GM06990 (cell line): Measurements from ENCODE around the gene SLC26A8.

Experiments
- DNase-seq: peaks from one replicate; pipeline ENCODE4 v3.0.0-alpha.2; 2011; ENCODE audit not compliant: insufficient read length; ENCODE audit errors: extremely low read depth
- H3K27me3 ChIP-seq: replicated peaks from 2 replicates; pipeline ENCODE4 v1.6.0; 2011; ENCODE audit warnings: low read length; ENCODE audit not compliant: control insufficient read depth, insufficient read depth
- H3K36me3 ChIP-seq: 2 replicates; pipeline ENCODE4 v1.5.1; 2011; ENCODE audit warnings: low read length; ENCODE audit not compliant: control insufficient read depth, insufficient read depth
- H3K4me3 ChIP-seq: replicated peaks from 2 replicates; pipeline ENCODE4 v1.5.1; 2011; ENCODE audit warnings: low read depth, mild to moderate bottlenecking, control low read depth, low read length
- TF ChIP-seq, protein P1 (sequence below): IDR thresholded peaks from 2 replicates; pipeline ENCODE4 v1.5.1; 2011; ENCODE audit warnings: low read length, control low read depth, mild to moderate bottlenecking, inconsistent platforms; ENCODE audit not compliant: insufficient read depth, poor library complexity, severe bottlenecking

The SLC26A8 gene

DNA sequence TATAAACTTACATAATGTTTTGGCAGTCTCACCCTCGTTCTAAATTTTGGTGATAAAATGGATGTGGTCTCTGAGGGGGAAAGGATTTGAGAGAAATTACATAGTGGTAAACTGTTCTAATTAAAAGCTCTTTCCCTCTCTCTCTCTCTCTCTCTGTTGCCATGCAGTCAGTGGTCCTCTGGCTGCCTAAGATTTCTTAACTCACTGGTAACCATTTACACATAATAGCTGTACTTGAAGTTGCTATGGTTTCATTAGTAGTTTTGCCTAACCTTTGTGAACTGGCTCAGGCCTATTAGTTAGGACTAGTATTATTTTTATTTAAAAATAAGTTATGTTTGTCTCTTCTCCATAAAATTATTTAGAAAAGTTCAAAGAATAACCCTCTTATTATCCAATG is 45.1 kb upstream of the SLC26A8 start:
- no peaks in the 10 kb centered on the region for H3K36me3 ChIP-seq
- no peaks in the 10 kb centered on the region for H3K27me3 ChIP-seq
- TF ChIP-seq, protein P1, sequence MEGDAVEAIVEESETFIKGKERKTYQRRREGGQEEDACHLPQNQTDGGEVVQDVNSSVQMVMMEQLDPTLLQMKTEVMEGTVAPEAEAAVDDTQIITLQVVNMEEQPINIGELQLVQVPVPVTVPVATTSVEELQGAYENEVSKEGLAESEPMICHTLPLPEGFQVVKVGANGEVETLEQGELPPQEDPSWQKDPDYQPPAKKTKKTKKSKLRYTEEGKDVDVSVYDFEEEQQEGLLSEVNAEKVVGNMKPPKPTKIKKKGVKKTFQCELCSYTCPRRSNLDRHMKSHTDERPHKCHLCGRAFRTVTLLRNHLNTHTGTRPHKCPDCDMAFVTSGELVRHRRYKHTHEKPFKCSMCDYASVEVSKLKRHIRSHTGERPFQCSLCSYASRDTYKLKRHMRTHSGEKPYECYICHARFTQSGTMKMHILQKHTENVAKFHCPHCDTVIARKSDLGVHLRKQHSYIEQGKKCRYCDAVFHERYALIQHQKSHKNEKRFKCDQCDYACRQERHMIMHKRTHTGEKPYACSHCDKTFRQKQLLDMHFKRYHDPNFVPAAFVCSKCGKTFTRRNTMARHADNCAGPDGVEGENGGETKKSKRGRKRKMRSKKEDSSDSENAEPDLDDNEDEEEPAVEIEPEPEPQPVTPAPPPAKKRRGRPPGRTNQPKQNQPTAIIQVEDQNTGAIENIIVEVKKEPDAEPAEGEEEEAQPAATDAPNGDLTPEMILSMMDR, result no peak
- no peak overlapping the region for H3K4me3 ChIP-seq
- no peak for DNase-seq

DNA sequence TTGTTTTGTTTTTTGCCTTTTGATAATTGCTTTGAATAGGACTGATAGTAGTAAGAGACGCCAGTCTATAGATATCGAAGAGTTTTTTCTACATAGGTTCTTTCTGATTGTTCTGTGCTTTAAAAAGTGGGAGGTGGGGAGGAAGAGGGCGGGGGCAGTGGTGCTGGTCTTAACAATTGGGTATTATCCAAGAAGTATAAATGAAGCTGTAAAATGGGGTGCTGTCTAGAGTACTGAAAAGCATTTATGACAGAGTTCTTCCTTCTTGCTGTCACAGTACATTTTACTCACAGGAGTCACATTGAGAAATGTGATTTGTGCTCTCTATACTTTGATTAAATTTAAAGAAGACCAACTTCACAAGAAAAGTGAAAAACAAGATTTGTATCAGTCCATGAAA is 44.1 kb upstream of the SLC26A8 start:
- no peak overlapping the region for H3K4me3 ChIP-seq
- H3K36me3 ChIP-seq, result no peaks in the 10 kb centered on the region
- H3K27me3 ChIP-seq, result no peaks in the 10 kb centered on the region
- TF ChIP-seq, protein P1, result no peak
- no peak for DNase-seq

DNA sequence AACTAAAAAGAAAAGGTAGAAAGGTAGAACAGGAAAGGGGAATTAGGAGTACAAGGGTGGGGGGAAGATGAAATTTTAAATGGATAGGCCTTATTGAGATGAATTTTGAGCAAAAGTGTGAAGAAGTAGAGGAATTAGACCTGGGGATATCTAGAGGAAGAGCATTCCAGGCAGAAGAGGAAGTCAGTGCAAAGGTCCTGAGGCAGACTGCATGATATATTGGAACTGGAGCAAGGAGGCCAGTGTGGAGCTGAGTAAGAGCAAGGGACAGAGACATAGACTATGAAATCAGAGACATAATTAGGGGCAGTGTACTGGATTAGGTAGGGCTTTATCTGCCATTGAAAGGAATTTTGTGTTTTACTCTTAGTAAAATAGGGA is 43.6 kb upstream of the SLC26A8 start:
- no peak overlapping the region for H3K4me3 ChIP-seq
- no peaks in the 10 kb centered on the region for H3K36me3 ChIP-seq
- H3K27me3 ChIP-seq, result no peaks in the 10 kb centered on the region
- no peak for DNase-seq
- TF ChIP-seq, protein P1, result no peak

DNA sequence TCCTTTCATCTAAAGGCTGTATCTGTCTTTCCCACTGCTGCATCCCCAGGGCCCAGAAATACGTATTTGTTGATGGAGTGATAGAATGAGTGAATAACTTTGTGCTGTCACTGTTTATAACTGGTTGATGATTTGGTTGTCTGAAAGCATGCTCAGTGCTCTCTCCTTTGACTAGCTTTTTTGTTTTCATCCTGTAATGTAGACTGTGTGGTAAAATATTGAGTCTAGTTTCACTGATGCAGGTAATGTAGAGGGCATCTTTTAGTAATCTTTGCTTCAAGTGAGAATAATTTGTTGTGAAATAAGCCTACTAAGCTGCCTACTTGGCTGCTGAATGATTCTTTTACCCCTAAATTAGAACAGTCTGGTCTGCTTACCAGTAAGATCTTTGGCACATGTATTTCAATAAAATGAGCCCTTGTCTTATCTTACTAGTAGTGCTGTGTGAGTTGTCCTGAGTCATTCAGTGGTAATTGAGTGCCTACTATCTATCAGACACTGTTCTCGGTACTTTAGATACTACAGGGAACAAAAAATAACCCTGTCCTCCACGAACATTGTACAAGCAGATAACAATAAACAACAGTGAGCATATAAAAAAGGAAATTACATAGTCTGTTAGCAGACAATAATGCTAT is 43.1 kb upstream of the SLC26A8 start:
- H3K36me3 ChIP-seq, result no peaks in the 10 kb centered on the region
- DNase-seq, result no peak
- TF ChIP-seq, protein P1, result no peak
- no peak overlapping the region for H3K4me3 ChIP-seq
- no peaks in the 10 kb centered on the region for H3K27me3 ChIP-seq

DNA sequence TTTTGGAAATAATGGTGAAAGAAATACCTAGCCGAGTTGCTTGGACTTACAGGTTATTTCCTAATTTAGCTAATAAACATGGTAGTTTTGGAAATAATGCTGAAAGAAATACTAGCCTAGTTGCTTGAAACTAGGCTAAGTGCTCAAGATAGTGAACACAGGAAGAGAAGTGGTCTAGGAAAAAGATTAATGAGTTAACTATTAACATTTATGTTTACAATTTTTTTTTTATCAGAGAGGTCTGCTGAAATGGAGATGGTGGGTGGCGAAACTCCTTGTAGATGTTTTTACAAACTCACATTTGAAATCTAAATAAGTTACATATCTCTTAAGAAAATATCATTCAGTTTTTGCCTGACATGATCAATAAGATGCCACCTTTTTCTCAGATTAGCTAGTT is 42.4 kb upstream of the SLC26A8 start:
- Histone ChIP-seq H3K27me3 (no peaks in the 10 kb centered on the region), H3K36me3 (no peaks in the 10 kb centered on the region), H3K4me3 (no peak overlapping the region)
- TF ChIP-seq, protein P1, result no peak
- DNase-seq, result no peak

DNA sequence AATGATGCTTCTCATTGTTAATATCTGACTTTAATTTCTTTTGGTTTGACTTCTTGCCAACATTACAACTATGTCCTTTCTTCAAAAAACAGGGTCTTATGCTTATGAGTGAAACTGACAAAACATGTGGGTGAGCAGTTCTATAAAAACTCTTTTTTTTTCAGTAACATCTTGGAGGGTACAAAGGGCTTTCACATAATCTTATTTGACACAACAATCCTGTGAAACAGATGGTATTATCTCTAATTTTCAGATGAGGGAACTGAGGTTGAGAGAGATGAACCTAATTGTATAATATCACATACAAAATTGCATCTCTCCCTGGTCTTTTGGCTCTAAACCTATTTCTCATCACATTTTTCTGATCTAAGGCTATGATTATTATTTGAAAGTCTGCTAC is 41.5 kb upstream of the SLC26A8 start:
- no peak overlapping the region for H3K4me3 ChIP-seq
- H3K27me3 ChIP-seq, result no peaks in the 10 kb centered on the region
- DNase-seq, result no peak
- TF ChIP-seq, protein P1, result no peak
- H3K36me3 ChIP-seq, result no peaks in the 10 kb centered on the region
